Smooth muscle cell of trachea (primary cell): Measurements from ENCODE around the gene SCAI. TPM values are rescaled to one million over a fixed set of nuclear protein-coding genes. Genes with fewer than 3 reads are reported as not detected.

Experiments used
- total RNA-seq: library from RNA; depleted of rRNA; stranded (reverse); fragments of >200 nt; gene quantifications from 2 replicates; pipeline ENCODE4 v1.2.1, GENCODE V29; 2014

Gene SCAI
- total RNA-seq: 18.5 and 27.2 TPM in 2 replicates

DNA sequence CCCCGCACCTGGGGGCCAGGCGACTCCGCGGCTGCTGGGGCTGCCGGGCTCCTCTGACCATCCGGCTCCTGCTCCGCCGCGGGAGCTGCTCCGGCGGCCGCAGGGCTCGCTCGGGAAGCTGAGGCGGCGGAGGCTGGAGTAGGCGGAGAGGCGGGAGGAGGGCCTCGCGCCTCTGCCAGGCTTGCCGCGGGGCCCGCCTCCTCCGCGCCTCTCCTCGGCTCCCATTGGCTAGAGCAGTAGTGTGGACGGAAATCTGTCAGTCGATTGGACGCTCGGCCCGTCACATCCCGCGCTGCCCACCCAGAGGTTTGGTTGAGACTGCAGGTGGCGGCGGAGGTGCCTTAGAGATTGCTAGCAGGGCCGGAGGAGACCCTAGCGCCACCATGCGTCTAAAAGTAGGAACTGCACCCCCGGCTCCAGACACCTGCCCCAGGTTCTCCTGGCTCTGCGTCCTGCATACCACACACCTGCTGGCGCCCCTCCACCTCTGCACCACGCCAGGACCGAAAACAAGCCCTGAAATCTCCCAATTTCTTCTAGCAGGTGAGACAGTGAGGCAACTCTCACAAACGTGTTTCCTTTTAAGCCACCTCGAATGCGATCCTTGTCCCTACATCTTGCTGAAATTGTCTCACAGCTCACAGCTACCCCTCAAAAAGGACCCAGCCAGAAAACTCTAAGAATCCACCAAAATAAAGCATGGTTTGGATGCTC lies at the start of gene SCAI:
SCAI (minus strand) TSS at position 152 of the 714 bp plus-strand sequence; CDS start at position 61, 91 bp downstream.

GRCh38 chr9:125189361-125190289 lies 46.3 kb upstream of the SCAI start, which contains the start of gene PPP6C:
PPP6C (minus strand) TSS chr9:125189803; CDS start chr9:125189718, 85 bp downstream.

GRCh38 chr9:124940894-124941678 lies 202.2 kb downstream of the SCAI start, which contains the start of gene GOLGA1:
GOLGA1 (minus strand) TSS chr9:124941083; CDS start chr9:124938711, 2,372 bp downstream.

Other genes with a start within 250 kb of the SCAI start
- 12.7 and 16.6 TPM in 2 replicates for gene GOLGA1, start 202.4 kb downstream of the SCAI start, total RNA-seq
- gene PPP6C, start 46.3 kb upstream of the SCAI start, total RNA-seq: 12.1 and 15.6 TPM in 2 replicates
- gene RABEPK, start 57.0 kb upstream of the SCAI start, total RNA-seq: 34.8 and 37.7 TPM in 2 replicates
- 247 and 249 TPM in 2 replicates for gene HSPA5, start 97.8 kb upstream of the SCAI start, total RNA-seq
- gene GAPVD1, start 118.3 kb upstream of the SCAI start, total RNA-seq: 51.3 and 59.8 TPM in 2 replicates